Measurements from ENCODE around the gene PIEZO1.
"Not testable (repeated sequence)": the region's sequence is repeated elsewhere in the genome, so short reads cannot be mapped to it uniquely, and the experiment has no call there.

PIEZO1 gene

GRCh38 chr16:88671806-88672205, 113.2 kb downstream of the PIEZO1 start:
- DNase-seq (ENCODE audit: low read depth) = no peak

- no peak for DNase-seq (ENCODE audit: low read depth)
These were observed 115.0 kb downstream of the PIEZO1 start for GRCh38 chr16:88669980-88670379.

- DNase-seq (ENCODE audit: low read depth) = not testable (repeated sequence)
These were observed 115.5 kb downstream of the PIEZO1 start for GRCh38 chr16:88669493-88669892.

GRCh38 chr16:88667461-88667860, 117.6 kb downstream of the PIEZO1 start:
- no peak for DNase-seq (ENCODE audit: low read depth)

- no peak for DNase-seq (ENCODE audit: low read depth)
These were observed 119.5 kb downstream of the PIEZO1 start for GRCh38 chr16:88665570-88665969.

Data from GM04503 (cell line).